ENCODE measurements around the gene RYR3.
"Not testable (repeated sequence)": the region's sequence is repeated elsewhere in the genome, so short reads cannot be mapped to it uniquely, and the experiment has no call there.

RYR3 gene

GRCh38 chr15:33581032-33581431, 270.3 kb downstream of the RYR3 start:
- H3K27me3 ChIP-seq: no peaks in the 10 kb centered on the region
- TF ChIP-seq, protein P1, sequence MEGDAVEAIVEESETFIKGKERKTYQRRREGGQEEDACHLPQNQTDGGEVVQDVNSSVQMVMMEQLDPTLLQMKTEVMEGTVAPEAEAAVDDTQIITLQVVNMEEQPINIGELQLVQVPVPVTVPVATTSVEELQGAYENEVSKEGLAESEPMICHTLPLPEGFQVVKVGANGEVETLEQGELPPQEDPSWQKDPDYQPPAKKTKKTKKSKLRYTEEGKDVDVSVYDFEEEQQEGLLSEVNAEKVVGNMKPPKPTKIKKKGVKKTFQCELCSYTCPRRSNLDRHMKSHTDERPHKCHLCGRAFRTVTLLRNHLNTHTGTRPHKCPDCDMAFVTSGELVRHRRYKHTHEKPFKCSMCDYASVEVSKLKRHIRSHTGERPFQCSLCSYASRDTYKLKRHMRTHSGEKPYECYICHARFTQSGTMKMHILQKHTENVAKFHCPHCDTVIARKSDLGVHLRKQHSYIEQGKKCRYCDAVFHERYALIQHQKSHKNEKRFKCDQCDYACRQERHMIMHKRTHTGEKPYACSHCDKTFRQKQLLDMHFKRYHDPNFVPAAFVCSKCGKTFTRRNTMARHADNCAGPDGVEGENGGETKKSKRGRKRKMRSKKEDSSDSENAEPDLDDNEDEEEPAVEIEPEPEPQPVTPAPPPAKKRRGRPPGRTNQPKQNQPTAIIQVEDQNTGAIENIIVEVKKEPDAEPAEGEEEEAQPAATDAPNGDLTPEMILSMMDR (IDR thresholded peaks at IDR 0.05): no peak
- H3K27ac ChIP-seq: no peak overlapping the region
- H3K4me1 ChIP-seq (ENCODE audit: control insufficient read depth in 1 of 2, insufficient read depth in 1 of 2, low read depth in 1 of 2, low read length in 1 of 2): no peaks in the 10 kb centered on the region
- H3K9me3 ChIP-seq: no peaks in the 10 kb centered on the region
- H3K36me3 ChIP-seq: no peaks in the 10 kb centered on the region
- no peak overlapping the region for H3K4me3 ChIP-seq (ENCODE audit: low read depth in 1 of 2, low read length in 1 of 2)

GRCh38 chr15:33584797-33585196, 274.0 kb downstream of the RYR3 start:
- TF ChIP-seq, protein P1 (IDR thresholded peaks at IDR 0.05): no peak
- no peaks in the 10 kb centered on the region for H3K9me3 ChIP-seq
- H3K27me3 ChIP-seq: no peaks in the 10 kb centered on the region
- H3K4me3 ChIP-seq (ENCODE audit: low read depth in 1 of 2, low read length in 1 of 2): no peak overlapping the region
- H3K27ac ChIP-seq: no peak overlapping the region
- H3K36me3 ChIP-seq: no peaks in the 10 kb centered on the region
- no peaks in the 10 kb centered on the region for H3K4me1 ChIP-seq (ENCODE audit: control insufficient read depth in 1 of 2, insufficient read depth in 1 of 2, low read depth in 1 of 2, low read length in 1 of 2)

GRCh38 chr15:33586786-33587697, 276.3 kb downstream of the RYR3 start:
- no peaks in the 10 kb centered on the region for H3K9me3 ChIP-seq
- no peak overlapping the region for H3K4me3 ChIP-seq (ENCODE audit: low read depth in 1 of 2, low read length in 1 of 2)
- no peaks in the 10 kb centered on the region for H3K36me3 ChIP-seq
- TF ChIP-seq, protein P1 (IDR thresholded peaks at IDR 0.05): no peak
- H3K27ac ChIP-seq: no peak overlapping the region
- no peaks in the 10 kb centered on the region for H3K27me3 ChIP-seq
- no peaks in the 10 kb centered on the region for H3K4me1 ChIP-seq (ENCODE audit: control insufficient read depth in 1 of 2, insufficient read depth in 1 of 2, low read depth in 1 of 2, low read length in 1 of 2)

- Histone ChIP-seq H3K27ac (no peak overlapping the region), H3K27me3 (no peaks in the 10 kb centered on the region), H3K9me3 (no peaks in the 10 kb centered on the region), H3K4me3 (ENCODE audit: low read depth in 1 of 2, low read length in 1 of 2) (no peak overlapping the region), H3K4me1 (ENCODE audit: control insufficient read depth in 1 of 2, insufficient read depth in 1 of 2, low read depth in 1 of 2, low read length in 1 of 2) (no peaks in the 10 kb centered on the region), H3K36me3 (no peaks in the 10 kb centered on the region)
- TF ChIP-seq, protein P1 (IDR thresholded peaks at IDR 0.05): no peak
These were observed 277.0 kb downstream of the RYR3 start for GRCh38 chr15:33587773-33588172.

DNA sequence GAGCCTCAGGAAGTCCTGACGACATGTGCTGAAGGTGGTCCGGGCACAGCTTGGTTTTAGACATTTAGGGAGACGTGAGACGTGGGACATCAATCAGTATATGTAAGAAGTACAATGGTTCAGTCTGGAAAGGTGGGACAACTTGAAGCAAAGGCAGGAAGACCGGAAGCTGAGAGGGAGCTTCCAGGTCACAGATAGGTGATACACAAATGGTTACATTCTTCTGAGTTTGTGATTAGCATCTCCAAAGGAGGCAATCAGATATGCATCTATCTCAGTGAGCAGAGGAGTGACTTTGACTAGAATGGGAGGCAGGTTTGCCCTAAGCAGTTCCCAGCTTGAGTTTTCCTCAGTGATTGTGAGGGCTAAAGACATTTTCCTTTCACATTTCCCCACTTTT, 282.1 kb downstream of the RYR3 start:
- no peaks in the 10 kb centered on the region for H3K36me3 ChIP-seq
- H3K9me3 ChIP-seq: no peaks in the 10 kb centered on the region
- H3K4me3 ChIP-seq (ENCODE audit: low read depth in 1 of 2, low read length in 1 of 2): no peak overlapping the region
- H3K27me3 ChIP-seq: no peaks in the 10 kb centered on the region
- H3K27ac ChIP-seq: no peak overlapping the region
- H3K4me1 ChIP-seq (ENCODE audit: control insufficient read depth in 1 of 2, insufficient read depth in 1 of 2, low read depth in 1 of 2, low read length in 1 of 2): no peaks in the 10 kb centered on the region
- TF ChIP-seq, protein P1 (IDR thresholded peaks at IDR 0.05): no peak

- H3K9me3 ChIP-seq; H3K4me3 ChIP-seq (ENCODE audit: low read depth in 1 of 2, low read length in 1 of 2); H3K4me1 ChIP-seq (ENCODE audit: control insufficient read depth in 1 of 2, insufficient read depth in 1 of 2, low read depth in 1 of 2, low read length in 1 of 2); H3K27me3 ChIP-seq; H3K27ac ChIP-seq; H3K36me3 ChIP-seq: not testable (repeated sequence)
These were observed 287.6 kb downstream of the RYR3 start for GRCh38 chr15:33598382-33598781.

Measured in neutrophil (primary cell).